Measurements from ENCODE around the gene SV2C.

DNA sequence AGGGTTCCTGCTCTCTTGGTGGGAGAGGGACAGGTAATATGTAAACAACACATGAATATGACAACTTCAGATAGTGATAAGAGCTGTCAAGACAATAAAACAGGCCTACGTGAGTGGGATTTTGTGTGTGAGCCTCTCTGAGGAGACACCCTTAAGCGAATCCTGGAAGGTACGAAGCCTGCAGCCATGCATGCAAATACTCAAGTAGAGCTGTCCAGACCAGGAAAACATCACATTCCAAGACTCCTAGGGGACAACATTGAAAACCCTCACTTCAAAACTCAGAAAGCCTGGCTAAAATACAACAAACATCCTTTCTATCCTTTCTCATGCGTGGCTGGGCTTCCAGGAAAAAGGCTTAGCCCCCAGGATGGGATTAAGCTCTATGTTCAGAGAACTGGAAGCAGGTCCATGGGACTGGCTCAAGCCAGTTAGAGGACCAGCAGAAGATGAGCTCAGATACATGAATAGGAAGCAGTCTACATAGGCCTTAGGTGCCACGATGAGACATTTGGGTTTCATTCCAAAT, 195.1 kb downstream of the SV2C start:
- TF ChIP-seq GABPA (IDR thresholded peaks at IDR 0.05; ENCODE audit: low read depth) (no peak), POLR2A (IDR thresholded peaks at IDR 0.05; ENCODE audit: low read depth, low read length) (no peak), EP300 (IDR thresholded peaks at IDR 0.05; ENCODE audit: borderline replicate concordance in 1 of 2, control insufficient read depth in 1 of 2, low read depth in 2 of 2, low read length in 2 of 2) (no peak)
